Measurements from ENCODE around the gene LNX1. TPM values are rescaled to one million over a fixed set of nuclear protein-coding genes. Genes with fewer than 3 reads are reported as not detected.

The LNX1 gene
- total RNA-seq, 6 experiments from 2014 or later, result 0.05 to 0.18 (median 0.07) TPM; not detected in 1

- no peaks in the 10 kb centered on the region; the same call in 1 of the 2 replicates for H3K27me3 Mint-ChIP-seq (ENCODE audit: insufficient read depth)
- peak overlapping the region; percentile 40; the same call in 1 of the 2 replicates for H3K27ac Mint-ChIP-seq
- DNase-seq, result no peak
- TF ChIP-seq, protein P1, sequence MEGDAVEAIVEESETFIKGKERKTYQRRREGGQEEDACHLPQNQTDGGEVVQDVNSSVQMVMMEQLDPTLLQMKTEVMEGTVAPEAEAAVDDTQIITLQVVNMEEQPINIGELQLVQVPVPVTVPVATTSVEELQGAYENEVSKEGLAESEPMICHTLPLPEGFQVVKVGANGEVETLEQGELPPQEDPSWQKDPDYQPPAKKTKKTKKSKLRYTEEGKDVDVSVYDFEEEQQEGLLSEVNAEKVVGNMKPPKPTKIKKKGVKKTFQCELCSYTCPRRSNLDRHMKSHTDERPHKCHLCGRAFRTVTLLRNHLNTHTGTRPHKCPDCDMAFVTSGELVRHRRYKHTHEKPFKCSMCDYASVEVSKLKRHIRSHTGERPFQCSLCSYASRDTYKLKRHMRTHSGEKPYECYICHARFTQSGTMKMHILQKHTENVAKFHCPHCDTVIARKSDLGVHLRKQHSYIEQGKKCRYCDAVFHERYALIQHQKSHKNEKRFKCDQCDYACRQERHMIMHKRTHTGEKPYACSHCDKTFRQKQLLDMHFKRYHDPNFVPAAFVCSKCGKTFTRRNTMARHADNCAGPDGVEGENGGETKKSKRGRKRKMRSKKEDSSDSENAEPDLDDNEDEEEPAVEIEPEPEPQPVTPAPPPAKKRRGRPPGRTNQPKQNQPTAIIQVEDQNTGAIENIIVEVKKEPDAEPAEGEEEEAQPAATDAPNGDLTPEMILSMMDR (IDR thresholded peaks at IDR 0.05), result no peak
- H3K4me1 Mint-ChIP-seq (ENCODE audit: low read depth), result peaks cover 61% of the 10 kb centered on the region
- no peak overlapping the region for H3K4me3 Mint-ChIP-seq
- no peaks in the 10 kb centered on the region for H3K9me3 Mint-ChIP-seq
- H3K36me3 Mint-ChIP-seq (ENCODE audit: low read depth), result peaks cover 61% of the 10 kb centered on the region
Measured at GRCh38 chr4:53455766-53456165, 135.5 kb downstream of the LNX1 start.

DNA sequence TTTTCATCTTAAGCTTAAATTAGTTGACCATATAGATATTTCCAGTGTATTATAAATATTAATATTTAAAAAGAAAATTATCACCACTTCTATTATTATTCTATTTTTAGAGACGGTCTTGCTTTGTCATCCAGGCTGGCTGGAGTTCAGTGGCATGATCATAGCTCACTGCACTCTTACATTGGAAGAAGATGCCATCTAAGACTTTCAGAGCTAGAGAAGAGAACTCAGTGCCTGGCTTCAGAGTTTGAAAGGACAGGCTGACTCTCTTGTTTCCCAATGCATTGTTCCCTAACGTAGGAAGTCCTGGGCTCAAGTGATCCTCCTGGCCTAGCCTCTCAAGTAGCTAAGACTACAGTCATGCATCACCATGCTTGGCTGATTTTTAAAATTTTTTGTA is 137.9 kb downstream of the LNX1 start:
- Mint-ChIP-seq H3K4me3 (no peak overlapping the region), H3K36me3 (ENCODE audit: low read depth) (peaks cover 45% of the 10 kb centered on the region), H3K9me3 (no peaks in the 10 kb centered on the region), H3K27ac (peak overlapping the region; percentile 42; the same call in 1 of the 2 replicates), H3K27me3 (ENCODE audit: insufficient read depth) (no peaks in the 10 kb centered on the region; the same call in 1 of the 2 replicates), H3K4me1 (ENCODE audit: low read depth) (peaks cover 58% of the 10 kb centered on the region)
- no peak for DNase-seq
- TF ChIP-seq, protein P1 (IDR thresholded peaks at IDR 0.05), result no peak

DNA sequence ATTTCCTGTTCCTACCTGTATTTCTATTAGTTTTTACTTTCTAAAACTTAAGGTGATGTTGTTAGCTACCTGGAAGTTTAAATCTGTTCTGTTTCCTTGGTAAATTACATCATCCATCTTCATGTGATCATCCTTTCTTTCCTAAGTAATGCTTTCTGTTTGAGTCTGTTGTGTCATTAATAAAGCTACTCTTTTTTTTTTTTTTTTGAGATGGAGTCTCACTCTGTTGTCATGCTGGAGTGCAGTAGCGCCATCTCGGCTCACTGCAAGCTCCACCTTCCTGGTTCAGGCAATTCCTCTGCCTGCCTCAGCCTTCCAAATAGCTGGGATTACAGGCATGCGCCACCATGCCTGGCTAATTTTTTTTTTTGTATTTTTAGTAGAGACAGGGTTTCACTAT is 140.5 kb downstream of the LNX1 start:
- peak; percentile 11 for DNase-seq
- Mint-ChIP-seq H3K4me1 (ENCODE audit: low read depth) (peaks cover 46% of the 10 kb centered on the region), H3K27ac (peak overlapping the region; percentile 53), H3K9me3 (no peaks in the 10 kb centered on the region), H3K4me3 (no peak overlapping the region; the same call in 1 of the 2 replicates), H3K36me3 (ENCODE audit: low read depth) (peaks cover 48% of the 10 kb centered on the region), H3K27me3 (ENCODE audit: insufficient read depth) (no peaks in the 10 kb centered on the region; the same call in 1 of the 2 replicates)
- TF ChIP-seq, protein P1 (IDR thresholded peaks at IDR 0.05), result no peak

GRCh38 chr4:53444954-53445353 is 146.3 kb downstream of the LNX1 start:
- Mint-ChIP-seq H3K4me3 (no peak overlapping the region), H3K4me1 (ENCODE audit: low read depth) (peaks cover 8% of the 10 kb centered on the region), H3K27me3 (ENCODE audit: insufficient read depth) (no peaks in the 10 kb centered on the region), H3K9me3 (no peaks in the 10 kb centered on the region), H3K27ac (no peak overlapping the region), H3K36me3 (ENCODE audit: low read depth) (peaks cover 23% of the 10 kb centered on the region)
- TF ChIP-seq, protein P1 (IDR thresholded peaks at IDR 0.05), result no peak
- no peak for DNase-seq

- TF ChIP-seq, protein P1 (IDR thresholded peaks at IDR 0.05), result no peak
- no peak for DNase-seq
- Mint-ChIP-seq H3K27ac (no peak overlapping the region), H3K4me1 (ENCODE audit: low read depth) (no peaks in the 10 kb centered on the region), H3K36me3 (ENCODE audit: low read depth) (peaks cover 23% of the 10 kb centered on the region), H3K9me3 (no peaks in the 10 kb centered on the region), H3K27me3 (ENCODE audit: insufficient read depth) (no peaks in the 10 kb centered on the region), H3K4me3 (no peak overlapping the region)
Measured at GRCh38 chr4:53441564-53441963, 149.7 kb downstream of the LNX1 start.

Data from HFFc6 (cell line).